Endothelial cell of umbilical vein (primary cell): Measurements from ENCODE around the gene C3orf49. TPM values are rescaled to one million over a fixed set of nuclear protein-coding genes. Genes with fewer than 3 reads are reported as not detected.

Experiments
- Bru-seq: library from RNA; stranded (reverse); fragments of 400-500 nt; gene quantifications from one replicate; lab custom pipeline; 2021; lab: Mats Ljungman, UMichigan
- BruChase-seq, 2 experiments: library from RNA; stranded (reverse); fragments of 400-500 nt; gene quantifications; one replicate each; lab custom pipeline; 2021; lab: Mats Ljungman, UMichigan
- BruUV-seq: library from RNA; stranded (reverse); fragments of 400-500 nt; replicated peaks from 2 replicates; lab custom pipeline; 2021; lab: Mats Ljungman, UMichigan
- CTCF ChIA-PET: fragments of 300-600, 350-600 bp; sonication (Branson Sonifier 250); formaldehyde crosslinking; loops from one replicate; lab custom pipeline; 2021; ENCODE audit warnings: antibody characterized with exemption, inconsistent platforms; lab: Charles Lee
- POLR2A ChIA-PET: fragments of 300-600, 350-600 bp; sonication (Branson Sonifier 250); formaldehyde crosslinking; loops from one replicate; lab custom pipeline; 2021; ENCODE audit warnings: antibody characterized with exemption, inconsistent platforms; lab: Charles Lee
- DNase-seq: peaks from one replicate; pipeline ENCODE4 v3.0.0-alpha.2; 2011; ENCODE audit warnings: low read depth, low spot score
- FAIRE-seq: peaks from 2 replicates; lab custom pipeline; 2011; peaks lifted over from hg19 to GRCh38; lab: Jason Lieb, UNC
- H2AFZ ChIP-seq: 2 replicates; pipeline ENCODE4 v1.6.0; 2012; ENCODE audit warnings: low read depth, low read length, control low read depth, inconsistent platforms
- H3K27ac ChIP-seq: 2 replicates; pipeline ENCODE4 v1.5.1; 2011; ENCODE audit warnings: low read depth, mild to moderate bottlenecking, control low read depth, low read length, moderate library complexity; ENCODE audit not compliant: insufficient read depth
- H3K27me3 ChIP-seq, 2 experiments: 2 replicates each; pipeline versions ENCODE4 v1.6.0 to v1.6.1; 2011; ENCODE audit warnings: low read length in 2 of 2, mixed read lengths in 1 of 2; ENCODE audit not compliant: control insufficient read depth in 2 of 2, insufficient read depth in 2 of 2
- H3K36me3 ChIP-seq, 2 experiments: 2 replicates in 1 of 2; 3 replicates in 1 of 2; pipeline ENCODE4 v1.5.1; 2011; ENCODE audit warnings: low read length in 2 of 2, mild to moderate bottlenecking in 1 of 2, moderate library complexity in 1 of 2; ENCODE audit not compliant: control insufficient read depth in 2 of 2, insufficient read depth in 2 of 2; ENCODE audit errors: extremely low read depth in 1 of 2
- H3K4me1 ChIP-seq: 3 replicates; pipeline ENCODE4 v1.5.1; 2011; ENCODE audit warnings: mild to moderate bottlenecking, low read length; ENCODE audit not compliant: control insufficient read depth, insufficient read depth; ENCODE audit errors: extremely low read depth
- H3K4me2 ChIP-seq: 2 replicates; pipeline ENCODE4 v1.6.1; 2011; ENCODE audit warnings: low read length, control low read depth, mixed read lengths; ENCODE audit not compliant: insufficient read depth
- H3K4me3 ChIP-seq, 3 experiments: fragments of 200-600 bp in 1 of 3; sonication (generic), shearing (Covaris generic) in 1 of 3; replicated peaks in 1 of 3; 2 replicates each; pipeline ENCODE4 v1.5.1; 2011 to 2016; ENCODE audit warnings: control low read depth in 3 of 3, low read length in 3 of 3, mild to moderate bottlenecking in 2 of 3, inconsistent platforms in 1 of 3, low read depth in 1 of 3, moderate library complexity in 1 of 3; ENCODE audit not compliant: insufficient read depth in 1 of 3
- H3K79me2 ChIP-seq: 2 replicates; pipeline ENCODE4 v1.6.0; 2012; ENCODE audit warnings: low read length, inconsistent platforms; ENCODE audit not compliant: control insufficient read depth, insufficient read depth
- H3K9ac ChIP-seq: replicated peaks from 2 replicates; pipeline ENCODE3; 2011; ENCODE audit warnings: low read length, control low read depth; ENCODE audit not compliant: insufficient read depth; ENCODE audit errors: extremely low read depth
- H3K9me1 ChIP-seq: replicated peaks from 3 replicates; pipeline ENCODE4 v1.6.0; 2011; ENCODE audit warnings: mild to moderate bottlenecking, low read length; ENCODE audit not compliant: control insufficient read depth, insufficient read depth; ENCODE audit errors: extremely low read depth
- H3K9me3 ChIP-seq: replicated peaks from 2 replicates; pipeline ENCODE4 v1.5.1; 2012; ENCODE audit warnings: low read length, inconsistent platforms; ENCODE audit not compliant: control insufficient read depth, insufficient read depth
- H4K20me1 ChIP-seq: replicated peaks from 2 replicates; pipeline ENCODE3; 2011; ENCODE audit warnings: mild to moderate bottlenecking, low read length; ENCODE audit not compliant: control insufficient read depth, insufficient read depth; ENCODE audit errors: extremely low read depth
- CTCF ChIP-seq, 2 donors: IDR thresholded peaks; 1 replicate in 1 of 2; 2 replicates in 1 of 2; pipeline ENCODE4 v1.5.1; 2011; ENCODE audit warnings: low read length in 2 of 2, mild to moderate bottlenecking in 2 of 2, moderate library complexity in 2 of 2, control low read depth in 1 of 2, inconsistent platforms in 1 of 2, low read depth in 1 of 2; ENCODE audit not compliant: insufficient read depth in 1 of 2; ENCODE audit errors: extremely low read depth in 1 of 2
- EZH2 ChIP-seq: IDR thresholded peaks from 2 replicates; pipeline ENCODE4 v1.6.1; 2012; ENCODE audit warnings: borderline replicate concordance, low read depth, mild to moderate bottlenecking, moderate library complexity, low read length, inconsistent platforms; ENCODE audit not compliant: severe bottlenecking
- FOS ChIP-seq: IDR thresholded peaks from 2 replicates; pipeline ENCODE4 v1.6.1; 2011; ENCODE audit warnings: mild to moderate bottlenecking, low read length, moderate library complexity, borderline replicate concordance; ENCODE audit not compliant: insufficient read depth
- GATA2 ChIP-seq: IDR thresholded peaks from 2 replicates; pipeline ENCODE4 v1.7.0; 2011; ENCODE audit warnings: low read depth, mild to moderate bottlenecking, moderate library complexity, mixed read lengths, low read length; ENCODE audit not compliant: insufficient read length, insufficient read depth
- JUN ChIP-seq: IDR thresholded peaks from 2 replicates; pipeline ENCODE4 v1.6.1; 2011; ENCODE audit warnings: borderline replicate concordance, low read depth; ENCODE audit not compliant: insufficient read length, insufficient read depth
- MAX ChIP-seq: IDR thresholded peaks from 2 replicates; pipeline ENCODE4 v1.6.1; 2011; ENCODE audit not compliant: insufficient read depth, insufficient read length
- POLR2A ChIP-seq: IDR thresholded peaks from 2 replicates; pipeline ENCODE4 v1.6.1; 2012; ENCODE audit warnings: low read depth, mild to moderate bottlenecking, control low read depth, low read length
- POLR2AphosphoS5 ChIP-seq: IDR thresholded peaks from 2 replicates; pipeline ENCODE4 v1.6.1; 2012; ENCODE audit warnings: low read depth, mild to moderate bottlenecking, control low read depth, low read length, moderate library complexity; ENCODE audit not compliant: insufficient read depth
- dilution Hi-C: fragments of 300-500 bp; cut with MboI; formaldehyde crosslinking; loops from one replicate; pipeline ENCODE4 v1.15.0; 2019; ENCODE audit warnings: low sequenced_read_pairs; ENCODE audit not compliant: extremely low pct_ligation_motif_present
- intact Hi-C: fragments of 100-400 bp; cut with micrococcal nuclease; formaldehyde crosslinking; loops from one replicate; pipeline ENCODE4 v1.10.0; 2022
- long read RNA-seq: library from polyadenylated mRNA; stranded (forward); transcript quantifications from one replicate; pipeline ENCODE4 v2.0.0, GENCODE V29; 2021
- polyA minus RNA-seq, 3 experiments: library from RNA; depleted of rRNA, polyadenylated mRNA; stranded (reverse); fragments of >200 nt; gene quantifications; 1 replicate in 1 of 3; 2 replicates in 2 of 3; pipeline ENCODE4 v1.2.3, GENCODE V29; 2011
- polyA plus RNA-seq, 4 experiments: library from polyadenylated mRNA; depleted of rRNA in 3 of 4; stranded (reverse) in 3 of 4; unstranded in 1 of 4; fragments of >200 nt; gene quantifications; 2 replicates each; pipeline versions ENCODE4 v1.2.1 to v1.2.3, GENCODE V29; 2011 to 2012; ENCODE audit warnings: missing spikeins in 1 of 4
- total RNA-seq: library from RNA; stranded (reverse); gene quantifications from 2 replicates; pipeline ENCODE4 v1.2.3, GENCODE V29; 2021

C3orf49 gene
- total RNA-seq (not detected in 2 replicates), polyA plus RNA-seq (not detected in 2 replicates), polyA minus RNA-seq (not detected in 2 replicates), Bru-seq, nascent RNA (not detected), BruChase-seq, experiment 1, labeled RNA remaining after a 6-hour chase (not detected), BruChase-seq, experiment 2, labeled RNA remaining after a 2-hour chase (not detected)
- polyA plus RNA-seq (2011; cell fraction: cytosol; rRNA removed), result not detected in 2 replicates
- polyA plus RNA-seq (2011; cell fraction: nucleus; rRNA removed), result not detected in 2 replicates
- polyA plus RNA-seq (2012), result not detected in 2 replicates
- not detected for polyA minus RNA-seq (2011; cell fraction: cytosol; rRNA and poly(A)+ RNA removed)
- not detected in 2 replicates for polyA minus RNA-seq (2011; cell fraction: nucleus; rRNA and poly(A)+ RNA removed)
- long read RNA-seq, partial matches to known transcripts, result 0 of 1 reads
- long read RNA-seq, other reads (novel, unspliced or antisense), result 1 of 1 reads

GRCh38 chr3:63819151-63819398, at the start of gene C3orf49:
TSS of gene C3orf49 (plus strand) at chr3:63819299. CDS start at chr3:63819472, 173 bp downstream.
- H2AFZ ChIP-seq, result no peak within 1 kb of the TSS
- no peak within 1 kb of the TSS for H3K4me2 ChIP-seq
- H3K27ac ChIP-seq, result no peak within 1 kb of the TSS
- H3K9me1 ChIP-seq, result no peaks in the 10 kb centered on the region
- no TSS peak for BruUV-seq
- H3K79me2 ChIP-seq, result no peaks in the 10 kb centered on the region
- CTCF ChIA-PET, result interaction anchor here (0.6 to 5.2 kb wide), 16 partner anchors 10 to 1264 kb away, joined by 3 to 153 read pairs (median 4); no protein-coding TSS in a partner anchor
- no peak for TF ChIP-seq JUN
- no peak for TF ChIP-seq GATA2
- no peak for TF ChIP-seq POLR2A
- no peak for TF ChIP-seq CTCF (IDR thresholded peaks at IDR 0.05; ENCODE audit: extremely low read depth in 1 of 2, insufficient read depth in 1 of 2, low read depth in 1 of 2, low read length in 2 of 2)
- no peak for TF ChIP-seq POLR2AphosphoS5
- no peak for TF ChIP-seq EZH2
- no peak for TF ChIP-seq MAX
- TF ChIP-seq FOS, result no peak
- DNase-seq, result no peak
- no peaks in the 10 kb centered on the region for H3K4me1 ChIP-seq
- no peak within 1 kb of the TSS for H3K4me3 ChIP-seq
- no peaks in the 10 kb centered on the region for H3K9me3 ChIP-seq
- H4K20me1 ChIP-seq, result no peaks in the 10 kb centered on the region
- no peaks in the 10 kb centered on the region for H3K36me3 ChIP-seq
- H3K9ac ChIP-seq, result no peak within 1 kb of the TSS
- no peak for FAIRE-seq
- intact Hi-C loops, result loop anchor here (2.0 kb wide), 2 partner anchors 174 to 1154 kb away; no protein-coding TSS in a partner anchor
- dilution Hi-C loops, result no loop called here
- no peaks in the 10 kb centered on the region for H3K27me3 ChIP-seq
- POLR2A ChIA-PET, result no interaction called here
